Activated naive CD4-positive, alpha-beta T cell treated with anti-CD3 and anti-CD28 coated beads, Interleukin-2, amount 10 ng/mL, durations not matched to agents 7 days and 5 days (primary cell): Measurements from ENCODE around the gene MIPOL1.
"Not testable (repeated sequence)": the region's sequence is repeated elsewhere in the genome, so short reads cannot be mapped to it uniquely, and the experiment has no call there.

Experiments
- CTCF ChIA-PET: fragments of 350-600 bp; sonication (Branson Sonifier 250); formaldehyde crosslinking; loops from one replicate; lab custom pipeline; 2021; ENCODE audit warnings: antibody characterized with exemption; lab: Charles Lee
- DNase-seq: peaks from one replicate; pipeline ENCODE4 v3.0.0-alpha.2; 2020
- H3K27ac Mint-ChIP-seq: one replicate; pipeline ENCODE4 v1.8.0; 2021; ENCODE audit warnings: mild to moderate bottlenecking, moderate library complexity, mixed read lengths
- H3K27me3 Mint-ChIP-seq: one replicate; pipeline ENCODE4 v1.8.0; 2021; ENCODE audit warnings: mild to moderate bottlenecking, mixed read lengths
- H3K36me3 Mint-ChIP-seq: one replicate; pipeline ENCODE4 v1.8.0; 2021; ENCODE audit warnings: mixed read lengths
- H3K4me1 Mint-ChIP-seq: one replicate; pipeline ENCODE4 v1.8.0; 2021; ENCODE audit warnings: mixed read lengths
- H3K4me3 Mint-ChIP-seq: one replicate; pipeline ENCODE4 v1.8.0; 2021; ENCODE audit warnings: mild to moderate bottlenecking, moderate library complexity, mixed read lengths
- H3K9me3 Mint-ChIP-seq: one replicate; pipeline ENCODE4 v1.8.0; 2021; ENCODE audit warnings: mixed read lengths

The MIPOL1 gene

DNA sequence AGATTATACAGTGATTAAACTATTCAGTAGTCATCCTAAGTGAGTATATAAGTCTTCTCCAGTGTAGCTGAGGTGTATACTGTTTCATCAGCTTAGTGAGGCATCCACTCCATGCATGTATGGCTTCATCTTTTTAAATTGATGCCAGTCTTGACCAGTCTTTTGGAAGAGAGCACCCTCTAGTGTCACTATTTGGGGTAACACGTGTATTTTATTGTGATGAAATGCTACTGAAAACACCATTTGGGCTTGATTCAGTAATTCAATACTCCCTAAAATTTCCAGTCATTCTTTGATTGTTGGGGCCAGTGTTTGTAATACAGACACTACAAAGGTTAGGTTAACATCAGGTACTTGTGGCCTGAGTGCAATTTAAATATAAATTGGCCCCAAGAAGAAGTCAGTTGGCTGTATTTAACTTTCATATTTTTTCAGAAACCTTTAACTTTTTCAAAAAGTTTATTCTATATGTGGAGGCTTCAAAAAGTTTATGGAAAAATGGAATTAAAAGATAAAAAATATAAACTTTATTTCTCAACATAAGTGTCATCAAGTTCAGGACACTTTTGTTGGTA is 35.3 kb downstream of the MIPOL1 start:
- Mint-ChIP-seq H3K4me1 (no peaks in the 10 kb centered on the region), H3K27me3 (no peaks in the 10 kb centered on the region), H3K4me3 (no peak overlapping the region), H3K9me3 (no peaks in the 10 kb centered on the region), H3K36me3 (no peaks in the 10 kb centered on the region), H3K27ac (no peak overlapping the region)
- DNase-seq, result no peak
- CTCF ChIA-PET, result interaction anchor here (1.3 kb wide), 1 partner anchor 10 kb away, joined by 4 read pairs; no protein-coding TSS in a partner anchor

DNA sequence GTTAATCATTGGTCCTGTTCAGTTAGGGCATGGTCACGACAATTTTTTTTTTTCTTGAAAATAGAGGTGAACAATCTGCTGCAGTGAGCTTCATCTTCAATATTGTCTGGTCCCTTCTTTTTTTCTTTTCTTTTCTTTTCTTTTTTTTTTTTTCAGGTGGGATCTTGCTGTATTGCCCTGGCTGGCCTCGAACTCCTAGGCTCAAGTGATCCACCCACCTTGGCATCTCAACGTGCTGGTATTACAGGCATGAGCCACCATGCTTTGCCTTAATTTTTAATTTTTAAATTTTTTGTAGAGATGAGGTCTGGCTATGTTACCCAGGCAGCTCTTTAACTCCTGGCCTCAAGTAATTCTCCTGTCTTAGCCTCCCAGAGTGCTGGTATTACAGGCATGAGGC is 36.5 kb downstream of the MIPOL1 start:
- no peaks in the 10 kb centered on the region for H3K27me3 Mint-ChIP-seq
- H3K4me3 Mint-ChIP-seq, result no peak overlapping the region
- no peak overlapping the region for H3K27ac Mint-ChIP-seq
- CTCF ChIA-PET, result interaction anchor here (0.6 kb wide), 1 partner anchor 82 kb away, joined by 3 read pairs; no protein-coding TSS in a partner anchor
- H3K36me3 Mint-ChIP-seq, result no peaks in the 10 kb centered on the region
- no peak for DNase-seq
- no peaks in the 10 kb centered on the region for H3K9me3 Mint-ChIP-seq
- no peaks in the 10 kb centered on the region for H3K4me1 Mint-ChIP-seq

DNA sequence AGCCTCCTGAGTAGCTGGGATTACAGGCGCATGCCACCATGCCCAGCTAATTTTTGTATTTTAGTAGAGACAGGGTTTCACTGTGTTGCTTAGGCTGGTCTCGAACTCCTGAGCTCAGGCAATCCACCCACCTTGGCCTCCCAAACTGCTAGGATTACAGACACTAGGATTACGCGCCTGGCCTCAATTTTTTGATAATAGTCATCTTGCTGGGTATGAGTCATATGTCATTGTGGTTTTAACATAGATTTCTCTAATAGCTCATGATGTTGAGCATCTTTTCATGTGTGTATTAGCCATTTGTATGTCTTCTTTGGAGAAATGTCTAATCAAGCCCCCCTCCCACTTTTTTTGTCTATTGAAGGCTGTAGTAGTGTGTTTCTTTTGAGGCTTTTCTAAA is 38.3 kb downstream of the MIPOL1 start:
- CTCF ChIA-PET, H3K4me3 Mint-ChIP-seq, DNase-seq, H3K4me1 Mint-ChIP-seq, H3K36me3 Mint-ChIP-seq, H3K9me3 Mint-ChIP-seq, H3K27ac Mint-ChIP-seq, H3K27me3 Mint-ChIP-seq: not testable (repeated sequence)

GRCh38 chr14:37237094-37237493 is 39.4 kb downstream of the MIPOL1 start:
- CTCF ChIA-PET, result interaction anchor here (1.0 kb wide), 1 partner anchor 9 kb away, joined by 3 read pairs; no protein-coding TSS in a partner anchor
- Mint-ChIP-seq H3K27ac (no peak overlapping the region), H3K9me3 (no peaks in the 10 kb centered on the region), H3K4me1 (no peaks in the 10 kb centered on the region), H3K36me3 (no peaks in the 10 kb centered on the region), H3K27me3 (no peaks in the 10 kb centered on the region), H3K4me3 (no peak overlapping the region)
- no peak for DNase-seq

DNA sequence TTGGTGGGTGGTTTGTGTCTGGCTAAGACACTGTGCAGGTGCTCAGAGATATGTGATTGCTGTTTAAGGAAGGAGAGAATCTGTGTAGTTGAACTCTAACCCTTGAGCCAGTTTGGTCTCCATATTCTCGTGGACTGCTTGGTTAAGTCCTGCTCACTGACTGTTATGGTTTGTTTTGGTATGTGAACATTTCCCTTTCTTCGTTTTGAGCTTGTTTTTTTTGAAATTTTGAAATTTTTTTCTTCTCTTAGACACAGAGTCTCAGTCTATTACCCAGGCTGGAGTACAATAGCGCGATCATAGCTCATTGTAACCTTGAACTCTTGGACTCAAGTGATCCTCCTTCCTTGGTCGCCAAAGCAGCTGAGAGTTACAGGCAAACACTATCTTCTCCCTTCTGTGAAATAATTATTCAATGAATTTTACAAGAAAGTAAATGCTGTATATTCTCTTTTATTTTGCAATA is 40.0 kb downstream of the MIPOL1 start:
- no peak for DNase-seq
- Mint-ChIP-seq H3K4me1 (no peaks in the 10 kb centered on the region), H3K4me3 (no peak overlapping the region), H3K9me3 (no peaks in the 10 kb centered on the region), H3K27ac (no peak overlapping the region), H3K27me3 (no peaks in the 10 kb centered on the region), H3K36me3 (no peaks in the 10 kb centered on the region)
- CTCF ChIA-PET, result interaction anchor here (1.0 kb wide), 1 partner anchor 8 kb away, joined by 3 read pairs; no protein-coding TSS in a partner anchor

DNA sequence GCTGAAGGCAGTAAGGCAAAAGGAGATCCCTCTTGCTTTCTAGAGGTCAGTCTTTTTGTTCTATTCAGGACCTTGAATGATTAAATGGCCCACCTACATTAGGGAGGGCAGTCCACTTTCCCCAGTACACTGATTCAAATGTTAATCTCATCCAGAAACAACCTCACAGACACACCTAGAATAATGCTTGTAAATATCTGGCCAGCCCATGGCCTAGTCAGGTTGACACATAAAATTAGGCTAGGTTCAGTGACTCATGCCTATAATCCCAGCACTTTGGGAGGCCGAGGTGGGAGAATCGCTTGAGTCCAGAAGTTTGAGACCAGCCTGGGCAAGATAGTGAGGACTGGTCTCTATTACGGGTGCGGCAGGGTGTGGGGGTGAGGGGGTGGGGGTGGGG is 43.5 kb downstream of the MIPOL1 start:
- CTCF ChIA-PET, result interaction anchor here (2.4 kb wide), 1 partner anchor 11 kb away, joined by 10 read pairs; no protein-coding TSS in a partner anchor
- DNase-seq, result no peak
- Mint-ChIP-seq H3K4me3 (no peak overlapping the region), H3K27ac (no peak overlapping the region), H3K9me3 (no peaks in the 10 kb centered on the region), H3K4me1 (no peaks in the 10 kb centered on the region), H3K27me3 (no peaks in the 10 kb centered on the region), H3K36me3 (no peaks in the 10 kb centered on the region)

DNA sequence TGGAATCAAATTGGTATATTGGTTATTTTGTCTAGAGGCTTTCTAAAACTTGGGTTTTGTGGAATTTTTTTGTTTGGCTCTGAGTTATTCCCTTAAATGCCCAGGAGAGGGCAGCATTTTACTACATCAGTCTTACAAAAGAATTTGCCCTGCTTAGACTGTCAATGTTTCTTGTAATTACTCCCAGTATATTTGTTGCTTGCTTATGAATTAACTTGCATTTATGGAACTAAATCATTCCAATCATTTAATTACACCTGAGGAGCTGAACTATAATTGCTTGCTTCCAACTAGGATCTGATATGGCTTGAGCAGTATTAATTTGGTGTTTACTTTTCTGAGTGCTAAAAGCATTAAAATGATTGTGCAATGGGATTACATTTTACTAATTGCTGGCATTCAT is 48.7 kb downstream of the MIPOL1 start:
- no peak for DNase-seq
- Mint-ChIP-seq H3K4me3 (no peak overlapping the region), H3K4me1 (no peaks in the 10 kb centered on the region), H3K27me3 (no peaks in the 10 kb centered on the region), H3K9me3 (no peaks in the 10 kb centered on the region), H3K27ac (no peak overlapping the region), H3K36me3 (no peaks in the 10 kb centered on the region)
- CTCF ChIA-PET, result interaction anchor here (0.7 to 1.3 kb wide), 6 partner anchors 9 to 630 kb away, joined by 3 to 8 read pairs (median 3); no protein-coding TSS in a partner anchor

DNA sequence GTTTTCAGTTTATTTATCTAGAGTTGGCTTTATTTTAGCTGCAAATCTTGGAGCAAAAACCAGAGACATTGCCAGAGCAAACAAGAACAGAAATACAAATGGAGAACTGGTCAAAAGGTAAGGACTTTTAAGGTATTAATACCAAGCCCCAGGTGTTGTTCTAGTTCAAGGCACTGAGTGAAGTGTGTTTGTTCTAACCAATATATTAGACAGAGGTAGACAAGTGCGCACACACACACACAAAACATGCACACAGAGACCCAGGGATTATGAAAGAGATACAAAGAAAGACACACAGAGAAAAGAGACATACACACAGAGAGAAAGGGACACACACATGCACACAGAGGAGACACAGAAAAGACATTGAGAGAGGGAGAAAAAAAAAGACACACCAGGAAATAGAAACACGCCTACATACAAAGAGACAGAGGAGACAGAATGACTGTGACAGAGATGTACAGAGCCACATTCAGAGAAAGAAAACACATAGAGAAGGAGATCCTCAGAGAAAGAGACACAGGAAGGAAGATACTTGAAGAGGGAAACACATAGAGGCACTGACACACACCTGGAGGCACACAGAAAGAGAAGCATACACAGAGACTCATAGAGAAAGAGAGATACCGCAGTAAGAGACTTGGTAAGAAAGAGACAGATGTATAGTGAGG is 50.2 kb downstream of the MIPOL1 start:
- H3K9me3 Mint-ChIP-seq, result no peaks in the 10 kb centered on the region
- H3K27ac Mint-ChIP-seq, result no peak overlapping the region
- H3K4me3 Mint-ChIP-seq, result no peak overlapping the region
- DNase-seq, result no peak
- CTCF ChIA-PET, result no interaction called here
- no peaks in the 10 kb centered on the region for H3K4me1 Mint-ChIP-seq
- no peaks in the 10 kb centered on the region for H3K36me3 Mint-ChIP-seq
- no peaks in the 10 kb centered on the region for H3K27me3 Mint-ChIP-seq

DNA sequence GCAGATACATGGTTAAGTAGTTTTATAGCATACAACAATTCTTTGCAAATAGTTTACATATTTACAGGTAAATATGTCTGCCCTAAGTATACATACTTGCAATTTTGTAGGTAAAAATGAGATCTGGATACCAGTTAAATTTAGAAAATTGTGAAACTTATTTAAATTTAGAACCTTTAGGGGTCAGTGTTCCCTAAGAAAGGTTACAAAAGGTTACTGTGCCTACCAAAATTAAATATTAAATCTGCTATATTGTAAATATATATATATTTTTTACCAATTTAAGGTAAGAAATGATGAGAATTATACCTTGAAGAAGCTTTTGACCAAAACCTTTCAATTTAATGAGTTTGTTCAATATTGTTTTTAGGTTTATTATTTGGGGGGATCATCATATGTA is 54.0 kb downstream of the MIPOL1 start:
- CTCF ChIA-PET, result no interaction called here
- no peak overlapping the region for H3K4me3 Mint-ChIP-seq

DNA sequence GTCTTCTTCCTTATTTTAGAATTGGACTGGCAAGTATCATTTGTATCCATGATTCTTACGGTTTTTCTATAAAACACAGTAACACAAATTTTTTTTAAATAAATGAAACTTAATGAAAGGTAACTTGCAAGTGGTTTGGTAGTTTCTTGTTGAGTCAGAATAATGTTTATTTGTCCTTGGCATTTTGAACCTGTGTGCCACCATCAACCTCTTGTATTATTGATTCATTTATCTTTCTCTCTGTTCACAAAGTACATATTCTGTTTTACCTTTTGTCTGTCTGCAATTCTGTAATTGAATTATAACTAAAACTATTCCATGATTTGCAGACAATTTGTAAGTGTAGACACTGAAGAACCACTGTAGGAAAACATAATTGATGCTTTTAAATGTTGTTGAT is 54.7 kb downstream of the MIPOL1 start:
- no peak for DNase-seq
- no peaks in the 10 kb centered on the region for H3K27me3 Mint-ChIP-seq
- CTCF ChIA-PET, result no interaction called here
- no peaks in the 10 kb centered on the region for H3K36me3 Mint-ChIP-seq
- H3K27ac Mint-ChIP-seq, result no peak overlapping the region
- no peaks in the 10 kb centered on the region for H3K4me1 Mint-ChIP-seq
- H3K9me3 Mint-ChIP-seq, result no peaks in the 10 kb centered on the region
- no peak overlapping the region for H3K4me3 Mint-ChIP-seq

More for the DNA sequence above, 54.0 kb downstream of the MIPOL1 start:
- Mint-ChIP-seq H3K27ac (no peak overlapping the region), H3K36me3 (no peaks in the 10 kb centered on the region), H3K27me3 (no peaks in the 10 kb centered on the region), H3K9me3 (no peaks in the 10 kb centered on the region), H3K4me1 (no peaks in the 10 kb centered on the region)
- no peak for DNase-seq

GRCh38 chr14:37253905-37254304 is 56.2 kb downstream of the MIPOL1 start:
- Mint-ChIP-seq H3K4me1 (no peaks in the 10 kb centered on the region), H3K27me3 (no peaks in the 10 kb centered on the region), H3K9me3 (no peaks in the 10 kb centered on the region), H3K4me3 (no peak overlapping the region), H3K27ac (no peak overlapping the region), H3K36me3 (no peaks in the 10 kb centered on the region)
- no peak for DNase-seq
- CTCF ChIA-PET, result no interaction called here

DNA sequence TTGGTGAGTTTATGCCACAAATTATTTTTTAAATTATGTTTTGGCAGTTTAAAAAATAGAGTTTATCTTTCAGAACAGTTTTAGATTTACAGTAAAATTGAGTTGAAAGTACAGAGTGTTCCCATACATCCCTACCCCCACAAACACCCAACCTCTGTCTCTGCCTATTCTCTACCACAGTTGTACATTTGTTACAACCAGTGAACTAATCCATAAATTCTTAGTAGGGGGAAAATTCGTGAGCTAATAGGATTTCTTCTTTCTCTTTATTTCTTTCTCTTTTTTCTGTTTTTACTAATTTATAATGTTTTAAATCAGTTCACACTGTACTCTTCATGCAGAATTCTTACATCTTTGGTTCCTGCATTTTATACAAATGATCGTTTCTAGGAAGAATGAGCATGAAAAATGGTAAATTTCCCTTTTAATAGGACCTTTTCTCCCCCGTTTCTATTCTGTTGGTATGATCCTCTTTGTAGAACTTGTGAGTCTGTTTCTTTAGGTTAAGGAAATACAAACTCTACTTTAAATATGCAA is 56.7 kb downstream of the MIPOL1 start:
- H3K9me3 Mint-ChIP-seq, result no peaks in the 10 kb centered on the region
- CTCF ChIA-PET, result no interaction called here
- no peaks in the 10 kb centered on the region for H3K27me3 Mint-ChIP-seq
- no peak overlapping the region for H3K27ac Mint-ChIP-seq
- H3K4me1 Mint-ChIP-seq, result no peaks in the 10 kb centered on the region
- H3K36me3 Mint-ChIP-seq, result no peaks in the 10 kb centered on the region
- no peak overlapping the region for H3K4me3 Mint-ChIP-seq
- no peak for DNase-seq

DNA sequence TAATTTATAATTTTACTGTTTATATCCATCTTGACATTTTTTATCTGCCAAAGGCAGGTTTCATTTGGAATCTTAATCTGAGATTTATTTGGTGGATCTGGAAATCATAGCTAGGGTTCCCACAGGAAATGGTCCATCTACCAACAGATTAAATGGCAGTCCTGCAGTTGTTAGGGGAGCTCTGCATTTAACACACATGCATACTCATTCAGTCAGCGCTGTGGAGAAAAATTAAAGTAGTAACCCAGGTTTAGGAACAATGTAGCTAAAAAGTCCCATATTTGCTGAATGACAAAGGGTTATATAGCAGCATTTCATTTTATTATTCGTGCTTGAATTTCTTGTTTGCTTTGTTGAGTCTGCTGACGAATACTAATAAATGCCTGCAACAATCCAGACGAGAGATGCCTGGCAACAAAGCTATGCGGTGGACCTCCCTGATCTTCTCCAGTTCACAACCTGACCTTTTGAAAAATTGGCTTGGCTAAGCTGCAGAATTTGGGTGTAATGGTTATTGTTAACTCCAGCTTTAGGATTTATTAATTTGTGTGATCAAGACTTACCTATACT is 59.8 kb downstream of the MIPOL1 start:
- H3K9me3 Mint-ChIP-seq, result no peaks in the 10 kb centered on the region
- CTCF ChIA-PET, result no interaction called here
- no peaks in the 10 kb centered on the region for H3K4me1 Mint-ChIP-seq

GRCh38 chr14:37262649-37263048 is 64.9 kb downstream of the MIPOL1 start:
- Mint-ChIP-seq H3K4me3 (no peak overlapping the region), H3K36me3 (no peaks in the 10 kb centered on the region), H3K9me3 (no peaks in the 10 kb centered on the region), H3K4me1 (no peaks in the 10 kb centered on the region), H3K27me3 (no peaks in the 10 kb centered on the region), H3K27ac (no peak overlapping the region)
- CTCF ChIA-PET, result no interaction called here
- DNase-seq, result no peak

More for the DNA sequence above, 59.8 kb downstream of the MIPOL1 start:
- Mint-ChIP-seq H3K4me3 (no peak overlapping the region), H3K36me3 (no peaks in the 10 kb centered on the region), H3K27me3 (no peaks in the 10 kb centered on the region), H3K27ac (no peak overlapping the region)
- no peak for DNase-seq
